K562 (cell line): ENCODE measurements around the gene CUX1. TPM values are rescaled to one million over a fixed set of nuclear protein-coding genes. Genes with fewer than 3 reads are reported as not detected.

Experiments
- BCOR ChIP-seq: fragments of 450-650 bp; IDR thresholded peaks from 2 replicates; pipeline ENCODE4 v1.6.1; 2016
- CBFA2T2 ChIP-seq: fragments of 450-650 bp; conservative IDR thresholded peaks from 2 replicates; pipeline ENCODE4 v1.6.1; 2017; ENCODE audit warnings: mild to moderate bottlenecking
- CBX3 ChIP-seq, 2 experiments: IDR thresholded peaks; 1 replicate in 1 of 2; 2 replicates in 1 of 2; pipeline ENCODE4 v1.6.1; 2012; ENCODE audit warnings: inconsistent platforms in 2 of 2, low read length in 2 of 2, borderline replicate concordance in 1 of 2, control low read depth in 1 of 2
- DNMT1 ChIP-seq: fragments of 450-650 bp; IDR thresholded peaks from 2 replicates; pipeline ENCODE4 v1.6.1; 2016; ENCODE audit warnings: antibody characterized with exemption, mild to moderate bottlenecking
- ETV6 ChIP-seq, 3 experiments: fragments of 150-350 bp in 1 of 3; sonication (generic) in 1 of 3; formaldehyde crosslinking in 1 of 3; IDR thresholded peaks; 2 replicates each; pipeline versions ENCODE4 v1.6.1 to v1.8.0; 2014 to 2022; ENCODE audit warnings: borderline replicate concordance in 2 of 3, low read depth in 2 of 3, antibody characterized with exemption in 1 of 3, low read length in 1 of 3, mild to moderate bottlenecking in 1 of 3, missing genetic modification reagents in 1 of 3
- FOXP1 ChIP-seq: sonication (generic); formaldehyde crosslinking; IDR thresholded peaks from 2 replicates; pipeline ENCODE4 v1.8.0; 2022; ENCODE audit warnings: mild to moderate bottlenecking, missing genetic modification reagents
- GATAD2B ChIP-seq: fragments of 450-650 bp; IDR thresholded peaks from 2 replicates; pipeline ENCODE4 v1.6.1; 2017; ENCODE audit warnings: mild to moderate bottlenecking, borderline replicate concordance
- HLTF ChIP-seq: fragments of 450-650 bp; IDR thresholded peaks from 2 replicates; pipeline ENCODE4 v1.6.1; 2016
- KLF13 ChIP-seq: fragments of 450-650 bp; IDR thresholded peaks from 2 replicates; pipeline ENCODE4 v1.6.1; 2016; ENCODE audit warnings: missing genetic modification characterization, low read depth, mild to moderate bottlenecking, missing compliant biosample characterization, moderate library complexity, borderline replicate concordance
- MAFF ChIP-seq: IDR thresholded peaks from 2 replicates; pipeline ENCODE4 v1.6.1; 2012; ENCODE audit warnings: low read length, improper control_type of control experiment
- MXD1 ChIP-seq: fragments of 250-450 bp; sonication (Bioruptor Pico); IDR thresholded peaks from 2 replicates; pipeline ENCODE4 v1.8.0; 2021; ENCODE audit warnings: borderline replicate concordance, mild to moderate bottlenecking, moderate library complexity; ENCODE audit not compliant: poor library complexity, severe bottlenecking
- PHF8 ChIP-seq: fragments of 200-600 bp; sonication (generic); IDR thresholded peaks from 2 replicates; pipeline ENCODE4 v1.6.1; 2012; ENCODE audit warnings: mixed run types, mild to moderate bottlenecking, inconsistent platforms, low read length, moderate library complexity, borderline replicate concordance
- STAT5A ChIP-seq: IDR thresholded peaks from 2 replicates; pipeline ENCODE4 v1.6.1; 2012; ENCODE audit warnings: low read length, inconsistent platforms, borderline replicate concordance
- ZBTB5 ChIP-seq: fragments of 450-650 bp; IDR thresholded peaks from 2 replicates; pipeline ENCODE4 v1.6.1; 2017; ENCODE audit warnings: antibody characterized with exemption
- ZHX1 ChIP-seq: fragments of 150-350 bp; conservative IDR thresholded peaks from 2 replicates; pipeline ENCODE4 v1.6.1; 2014; ENCODE audit warnings: low read length
- ZNF217 ChIP-seq: sonication (generic); formaldehyde crosslinking; IDR thresholded peaks from 2 replicates; pipeline ENCODE4 v1.8.0; 2022; ENCODE audit warnings: mild to moderate bottlenecking, missing genetic modification reagents
- polyA plus RNA-seq, 8 experiments: library from polyadenylated mRNA; depleted of rRNA in 4 of 8; stranded (reverse) in 5 of 8; unstranded in 3 of 8; fragments of >200 nt; fragmentation: Nextera tagmentation in 2 of 8; fragmentation: Illumina TruSeq in 1 of 8; extraction: Ambion mirVana in 2 of 8; extraction: Trizol in 1 of 8; gene quantifications; 2 replicates each; pipeline versions ENCODE4 v1.2.1 to v1.2.3, GENCODE V29; 2011 to 2014; ENCODE audit warnings: inconsistent platforms in 1 of 8, missing spikeins in 1 of 8
- total RNA-seq, 7 experiments: library from RNA; depleted of rRNA in 6 of 7; stranded (reverse); fragments of >200 nt in 6 of 7; fragmentation: Illumina TruSeq in 2 of 7; extraction: Trizol in 2 of 7; gene quantifications; 2 replicates each; pipeline versions ENCODE4 v1.2.1 to v1.2.3, GENCODE V29; 2011 to 2021; ENCODE audit warnings: low replicate concordance in 1 of 7
- TF ChIP-seq, protein P1 (sequence below): fragments of 450-650 bp; IDR thresholded peaks from 2 replicates; pipeline ENCODE4 v1.6.1; 2017; ENCODE audit warnings: mild to moderate bottlenecking, moderate library complexity
- TF ChIP-seq, protein P2 (sequence below), 3 experiments: fragments of 200-800 bp in 1 of 3; fragments of 250-450 bp in 1 of 3; fragments of 450-650 bp in 1 of 3; sonication (Bioruptor Pico) in 1 of 3; sonication (Bioruptor generic) in 1 of 3; formaldehyde crosslinking in 1 of 3; IDR thresholded peaks; 2 replicates each; pipeline versions ENCODE4 v1.6.1 to v1.8.0; 2016 to 2022; ENCODE audit warnings: mild to moderate bottlenecking in 2 of 3, missing genetic modification characterization in 2 of 3, missing compliant biosample characterization in 1 of 3, moderate library complexity in 1 of 3

Gene CUX1
- total and polyA plus RNA-seq, 9 of the 15 experiments (the other 6 are each of a cell fraction or from before 2014, with no cell fraction given), result 3.6 to 55.3 (median 25.2) TPM

DNA sequence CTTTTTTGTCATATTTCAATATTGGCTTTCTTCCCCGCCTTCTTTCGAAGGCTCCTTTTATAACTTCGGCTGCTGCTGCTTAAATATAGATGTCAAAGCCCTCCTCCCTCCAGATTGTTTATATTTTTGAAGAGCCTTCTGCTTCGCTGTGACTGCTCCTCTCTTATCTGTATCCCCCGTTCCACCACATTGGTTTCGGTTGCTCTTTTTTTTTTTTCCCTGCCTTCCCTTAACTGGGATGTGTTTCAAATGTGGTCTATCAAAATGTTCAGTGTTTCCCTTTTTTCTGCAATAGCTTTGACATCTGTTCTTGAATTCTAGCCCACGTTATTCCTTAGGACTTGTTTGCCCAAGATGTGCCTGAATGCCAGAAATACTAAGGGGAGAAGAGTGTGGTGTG, 96.4 kb downstream of the CUX1 start (continued):
- no peak for TF ChIP-seq PHF8
- no peak for TF ChIP-seq MXD1 (CRISPR knock-in tag)
- TF ChIP-seq, protein P1, sequence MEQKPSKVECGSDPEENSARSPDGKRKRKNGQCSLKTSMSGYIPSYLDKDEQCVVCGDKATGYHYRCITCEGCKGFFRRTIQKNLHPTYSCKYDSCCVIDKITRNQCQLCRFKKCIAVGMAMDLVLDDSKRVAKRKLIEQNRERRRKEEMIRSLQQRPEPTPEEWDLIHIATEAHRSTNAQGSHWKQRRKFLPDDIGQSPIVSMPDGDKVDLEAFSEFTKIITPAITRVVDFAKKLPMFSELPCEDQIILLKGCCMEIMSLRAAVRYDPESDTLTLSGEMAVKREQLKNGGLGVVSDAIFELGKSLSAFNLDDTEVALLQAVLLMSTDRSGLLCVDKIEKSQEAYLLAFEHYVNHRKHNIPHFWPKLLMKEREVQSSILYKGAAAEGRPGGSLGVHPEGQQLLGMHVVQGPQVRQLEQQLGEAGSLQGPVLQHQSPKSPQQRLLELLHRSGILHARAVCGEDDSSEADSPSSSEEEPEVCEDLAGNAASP, result no peak
- TF ChIP-seq BCOR, result peak; percentile 85
- no peak for TF ChIP-seq MAFF
- no peak for TF ChIP-seq ZHX1
- TF ChIP-seq STAT5A, result peak; percentile 55; the same call in 1 of the 2 replicates
- TF ChIP-seq, protein P2, sequence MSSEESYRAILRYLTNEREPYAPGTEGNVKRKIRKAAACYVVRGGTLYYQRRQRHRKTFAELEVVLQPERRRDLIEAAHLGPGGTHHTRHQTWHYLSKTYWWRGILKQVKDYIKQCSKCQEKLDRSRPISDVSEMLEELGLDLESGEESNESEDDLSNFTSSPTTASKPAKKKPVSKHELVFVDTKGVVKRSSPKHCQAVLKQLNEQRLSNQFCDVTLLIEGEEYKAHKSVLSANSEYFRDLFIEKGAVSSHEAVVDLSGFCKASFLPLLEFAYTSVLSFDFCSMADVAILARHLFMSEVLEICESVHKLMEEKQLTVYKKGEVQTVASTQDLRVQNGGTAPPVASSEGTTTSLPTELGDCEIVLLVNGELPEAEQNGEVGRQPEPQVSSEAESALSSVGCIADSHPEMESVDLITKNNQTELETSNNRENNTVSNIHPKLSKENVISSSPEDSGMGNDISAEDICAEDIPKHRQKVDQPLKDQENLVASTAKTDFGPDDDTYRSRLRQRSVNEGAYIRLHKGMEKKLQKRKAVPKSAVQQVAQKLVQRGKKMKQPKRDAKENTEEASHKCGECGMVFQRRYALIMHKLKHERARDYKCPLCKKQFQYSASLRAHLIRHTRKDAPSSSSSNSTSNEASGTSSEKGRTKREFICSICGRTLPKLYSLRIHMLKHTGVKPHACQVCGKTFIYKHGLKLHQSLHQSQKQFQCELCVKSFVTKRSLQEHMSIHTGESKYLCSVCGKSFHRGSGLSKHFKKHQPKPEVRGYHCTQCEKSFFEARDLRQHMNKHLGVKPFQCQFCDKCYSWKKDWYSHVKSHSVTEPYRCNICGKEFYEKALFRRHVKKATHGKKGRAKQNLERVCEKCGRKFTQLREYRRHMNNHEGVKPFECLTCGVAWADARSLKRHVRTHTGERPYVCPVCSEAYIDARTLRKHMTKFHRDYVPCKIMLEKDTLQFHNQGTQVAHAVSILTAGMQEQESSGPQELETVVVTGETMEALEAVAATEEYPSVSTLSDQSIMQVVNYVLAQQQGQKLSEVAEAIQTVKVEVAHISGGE (CRISPR knock-in tag; IDR thresholded peaks at IDR 0.05), result peak in 1 of 3 experiments; percentile 31; a peak in 1 of 6 replicates
- 0 out of 2 replicates have a peak, but pooled peaks have one; percentile 21 for TF ChIP-seq DNMT1
- TF ChIP-seq ZNF217 (CRISPR knock-in tag), result no peak
- no peak for TF ChIP-seq KLF13 (tag)
- no peak for TF ChIP-seq ZBTB5
- TF ChIP-seq FOXP1 (CRISPR knock-in tag), result no peak
- 0 out of 2 replicates have a peak, but pooled peaks have one; percentile 84 for TF ChIP-seq HLTF
- TF ChIP-seq CBFA2T2, result peak; percentile 84
- TF ChIP-seq CBX3 (IDR thresholded peaks at IDR 0.05; ENCODE audit: borderline replicate concordance in 1 of 2, low read length in 2 of 2), result peak in 1 of 2 experiments; percentile 42; a peak in 1 of 3 replicates
- TF ChIP-seq GATAD2B, result no peak
- TF ChIP-seq ETV6 (IDR thresholded peaks at IDR 0.05; ENCODE audit: borderline replicate concordance in 1 of 2, low read depth in 2 of 2, low read length in 1 of 2), result no peak
- TF ChIP-seq ETV6 (CRISPR knock-in tag; IDR thresholded peaks at IDR 0.05; ENCODE audit: borderline replicate concordance), result no peak
